Fibroblast of lung (primary cell): ENCODE results near the gene CPLANE2. TPM values are rescaled to one million over a fixed set of nuclear protein-coding genes. Genes with fewer than 3 reads are reported as not detected.
"Not testable (repeated sequence)": the region's sequence is repeated elsewhere in the genome, so short reads cannot be mapped to it uniquely, and the experiment has no call there.

Experiments used
- DNase-seq, 2 donors: peaks; one replicate each; pipeline versions ENCODE4 v3.0.0 to v3.0.0-alpha.2; 2010; ENCODE audit warnings: low read depth in 2 of 2
- H2AFZ ChIP-seq: 2 replicates; pipeline ENCODE4 v1.5.1; 2012; ENCODE audit warnings: low read length, control low read depth, inconsistent platforms
- H3K27ac ChIP-seq: 2 replicates; pipeline ENCODE4 v1.5.1; 2011; ENCODE audit warnings: low read length, control low read depth; ENCODE audit not compliant: insufficient read depth
- H3K27me3 ChIP-seq: 2 replicates; pipeline ENCODE4 v1.5.1; 2011; ENCODE audit warnings: mild to moderate bottlenecking, low read length; ENCODE audit not compliant: control insufficient read depth, insufficient read depth
- H3K36me3 ChIP-seq: 2 replicates; pipeline ENCODE4 v1.5.1; 2011; ENCODE audit warnings: low read length; ENCODE audit not compliant: control insufficient read depth, insufficient read depth
- H3K4me1 ChIP-seq: 2 replicates; pipeline ENCODE4 v1.5.1; 2011; ENCODE audit warnings: low read length; ENCODE audit not compliant: control insufficient read depth, insufficient read depth; ENCODE audit errors: extremely low read depth
- H3K4me2 ChIP-seq: 2 replicates; pipeline ENCODE4 v1.5.1; 2011; ENCODE audit warnings: low read length, control low read depth; ENCODE audit not compliant: insufficient read depth; ENCODE audit errors: extremely low read depth
- H3K4me3 ChIP-seq, 4 experiments: fragments of 200-600 bp in 1 of 4; sonication (generic) in 1 of 4; replicated peaks in 1 of 4; 2 replicates each; pipeline ENCODE4 v1.5.1; 2011 to 2016; ENCODE audit warnings: low read length in 4 of 4, low read depth in 3 of 4, mild to moderate bottlenecking in 3 of 4, control low read depth in 2 of 4, inconsistent platforms in 1 of 4, mixed read lengths in 1 of 4; ENCODE audit not compliant: insufficient read depth in 1 of 4; ENCODE audit errors: control extremely low read depth in 1 of 4
- H3K79me2 ChIP-seq: 2 replicates; pipeline ENCODE4 v1.5.1; 2012; ENCODE audit warnings: mild to moderate bottlenecking, low read length, inconsistent platforms; ENCODE audit not compliant: control insufficient read depth, insufficient read depth
- H3K9ac ChIP-seq: 2 replicates; pipeline ENCODE4 v1.5.1; 2011; ENCODE audit warnings: mild to moderate bottlenecking, low read length, control low read depth; ENCODE audit not compliant: insufficient read depth
- H3K9me3 ChIP-seq: 2 replicates; pipeline ENCODE4 v1.5.1; 2012; ENCODE audit warnings: low read depth, low read length; ENCODE audit not compliant: control insufficient read depth, insufficient read depth
- H4K20me1 ChIP-seq: 2 replicates; pipeline ENCODE4 v1.5.1; 2011; ENCODE audit warnings: low read length; ENCODE audit not compliant: control insufficient read depth, insufficient read depth; ENCODE audit errors: extremely low read depth
- CTCF ChIP-seq, 2 donors: IDR thresholded peaks in 1 of 2; conservative IDR thresholded peaks in 1 of 2; 1 replicate in 1 of 2; 2 replicates in 1 of 2; pipeline ENCODE4 v1.5.1; 2011 to 2012; ENCODE audit warnings: low read length in 2 of 2, control low read depth in 1 of 2, inconsistent platforms in 1 of 2, low read depth in 1 of 2, mild to moderate bottlenecking in 1 of 2
- EZH2 ChIP-seq: IDR thresholded peaks from 2 replicates; pipeline ENCODE4 v1.5.1; 2012; ENCODE audit warnings: low read length, control low read depth, mild to moderate bottlenecking; ENCODE audit errors: missing control alignments
- polyA plus RNA-seq, 2 donors: library from polyadenylated mRNA; depleted of rRNA in 1 of 2; stranded (reverse) in 1 of 2; unstranded in 1 of 2; fragments of >200 nt; gene quantifications; 2 replicates each; pipeline ENCODE4 v1.2.1, GENCODE V29; 2011 to 2012; ENCODE audit warnings: missing spikeins in 1 of 2
- total RNA-seq: library from RNA; depleted of rRNA; stranded (reverse); fragments of >200 nt; gene quantifications from 2 replicates; pipeline ENCODE4 v1.2.1, GENCODE V29; 2014

The CPLANE2 gene
- total and polyA plus RNA-seq, 2 donors (not counting 1 experiment from before 2014, with no cell fraction given), result 4.0 to 19.2 TPM

DNA sequence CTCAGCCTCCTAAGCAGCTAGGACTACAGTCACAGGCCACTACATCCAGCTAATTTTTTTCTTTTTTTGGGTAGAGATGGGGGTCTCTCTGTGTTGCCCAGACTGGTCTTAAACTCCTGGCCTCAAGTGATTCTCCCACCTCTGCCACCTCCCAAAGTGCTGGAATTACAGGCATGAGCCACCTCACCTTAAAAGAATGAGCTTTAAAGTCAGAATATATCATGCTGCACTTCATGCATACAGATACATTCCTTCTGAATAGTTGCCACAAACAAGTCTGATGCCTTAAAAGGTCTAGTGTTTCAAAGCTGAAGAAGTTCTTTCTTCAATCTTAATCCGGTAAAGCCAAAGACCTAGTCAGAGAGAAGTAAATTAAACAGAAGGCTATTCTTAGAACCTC is 23.8 kb upstream of the CPLANE2 start:
- H3K4me2 ChIP-seq, result no peak overlapping the region
- DNase-seq, result peak in 1 of 2 donors; percentile 84
- H3K9ac ChIP-seq, result no peak overlapping the region

GRCh38 chr1:16258591-16259135 is 21.7 kb upstream of the CPLANE2 start:
- no peak overlapping the region for H3K27ac ChIP-seq
- no peaks in the 10 kb centered on the region for H3K36me3 ChIP-seq
- no peak overlapping the region for H3K4me2 ChIP-seq
- no peaks in the 10 kb centered on the region for H4K20me1 ChIP-seq
- H3K9ac ChIP-seq, result no peak overlapping the region
- H3K4me1 ChIP-seq, result peaks cover 2% of the 10 kb centered on the region
- no peak overlapping the region for H2AFZ ChIP-seq
- H3K9me3 ChIP-seq, result no peaks in the 10 kb centered on the region
- TF ChIP-seq CTCF (conservative IDR thresholded peaks at IDR 0.05 in 1 of 2, IDR thresholded peaks at IDR 0.05 in 1 of 2; ENCODE audit: low read depth in 1 of 2, low read length in 2 of 2) (no peak), EZH2 (no peak)
- no peaks in the 10 kb centered on the region for H3K79me2 ChIP-seq
- no peak overlapping the region for H3K4me3 ChIP-seq
- H3K27me3 ChIP-seq, result no peaks in the 10 kb centered on the region
- DNase-seq, result no peak

More for the DNA sequence above, 23.8 kb upstream of the CPLANE2 start:
- Histone ChIP-seq H3K79me2 (no peaks in the 10 kb centered on the region), H4K20me1 (no peaks in the 10 kb centered on the region), H3K36me3 (no peaks in the 10 kb centered on the region), H3K27me3 (no peaks in the 10 kb centered on the region), H3K4me1 (peaks cover 2% of the 10 kb centered on the region), H2AFZ (no peak overlapping the region), H3K27ac (peak overlapping the region; percentile 58), H3K9me3 (no peaks in the 10 kb centered on the region), H3K4me3 (no peak overlapping the region)
- TF ChIP-seq CTCF (conservative IDR thresholded peaks at IDR 0.05 in 1 of 2, IDR thresholded peaks at IDR 0.05 in 1 of 2; ENCODE audit: low read depth in 1 of 2, low read length in 2 of 2) (no peak), EZH2 (no peak)

DNA sequence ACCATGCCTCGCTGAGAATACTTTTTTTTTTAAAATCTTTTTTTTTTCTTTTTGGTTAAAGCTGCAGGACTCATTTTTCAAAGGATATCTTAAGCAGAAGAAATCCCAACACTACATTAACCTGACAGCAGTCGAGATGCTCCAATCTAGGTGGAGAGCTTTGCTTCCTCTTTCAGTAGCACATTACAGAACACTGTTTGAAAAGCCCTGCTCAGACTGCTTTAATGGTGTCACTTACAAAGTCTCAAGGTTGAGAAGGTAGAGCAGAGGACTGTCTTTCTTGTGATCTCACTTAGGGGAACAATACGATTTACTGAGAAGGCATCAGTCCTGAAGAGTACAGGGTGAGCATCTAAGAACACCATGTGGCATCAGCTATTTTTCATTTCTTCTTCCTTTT is 21.0 kb upstream of the CPLANE2 start:
- H3K4me1 ChIP-seq, result peaks cover 2% of the 10 kb centered on the region
- no peaks in the 10 kb centered on the region for H3K27me3 ChIP-seq
- no peak overlapping the region for H3K4me3 ChIP-seq
- H2AFZ ChIP-seq, result no peak overlapping the region
- no peaks in the 10 kb centered on the region for H3K79me2 ChIP-seq
- TF ChIP-seq EZH2 (no peak), CTCF (conservative IDR thresholded peaks at IDR 0.05 in 1 of 2, IDR thresholded peaks at IDR 0.05 in 1 of 2; ENCODE audit: low read depth in 1 of 2, low read length in 2 of 2) (no peak)
- no peak for DNase-seq
- H3K9me3 ChIP-seq, result no peaks in the 10 kb centered on the region
- peaks cover 2% of the 10 kb centered on the region for H3K36me3 ChIP-seq
- H3K27ac ChIP-seq, result no peak overlapping the region
- no peak overlapping the region for H3K9ac ChIP-seq
- H3K4me2 ChIP-seq, result no peak overlapping the region
- no peaks in the 10 kb centered on the region for H4K20me1 ChIP-seq

DNA sequence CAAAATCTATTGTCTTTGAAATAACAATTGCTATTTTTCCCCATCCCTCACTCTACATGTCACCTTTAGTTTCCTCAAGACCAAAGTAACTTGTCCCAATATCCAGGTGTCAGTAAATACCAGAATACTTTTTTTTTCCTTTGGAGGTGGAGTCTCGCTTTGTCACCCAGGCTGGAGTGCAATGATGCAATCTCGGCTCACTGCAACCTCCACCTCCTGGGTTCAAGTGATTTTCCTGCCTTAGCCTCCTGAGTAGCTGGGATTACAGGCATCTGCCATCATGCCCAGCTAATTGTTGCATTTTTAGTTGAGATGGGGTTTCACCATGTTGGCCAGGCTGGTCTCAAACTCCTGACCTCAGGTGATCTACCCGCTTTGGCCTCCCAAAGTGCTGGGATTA is 20.6 kb upstream of the CPLANE2 start:
- not testable (repeated sequence) for H3K9me3 ChIP-seq, H3K4me2 ChIP-seq, DNase-seq, H3K4me1 ChIP-seq, H3K9ac ChIP-seq, H4K20me1 ChIP-seq, H2AFZ ChIP-seq, H3K27me3 ChIP-seq, H3K27ac ChIP-seq, H3K79me2 ChIP-seq, H3K36me3 ChIP-seq, H3K4me3 ChIP-seq
